ENCODE measurements around the gene SKA3.
"Not testable (repeated sequence)": the region's sequence is repeated elsewhere in the genome, so short reads cannot be mapped to it uniquely, and the experiment has no call there.

Gene SKA3

DNA sequence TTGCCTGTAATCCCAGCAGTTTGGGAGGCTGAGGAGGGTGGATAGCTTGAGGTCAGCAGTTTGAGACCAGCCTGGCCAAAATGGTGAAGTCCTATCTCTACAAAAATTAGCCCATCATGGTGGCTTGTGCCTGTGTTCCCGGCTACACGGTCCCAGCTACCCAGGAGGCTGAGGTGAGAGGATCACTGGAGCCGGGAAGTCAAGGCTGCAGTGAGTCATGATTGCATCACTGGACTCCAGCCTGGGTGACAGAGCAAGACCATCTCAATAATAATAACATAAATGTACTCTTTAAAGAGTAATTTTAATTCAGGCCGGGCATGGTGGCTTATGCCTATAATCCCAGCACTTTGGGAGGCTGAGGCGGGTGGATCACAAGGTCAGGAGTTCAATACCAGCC, 38.7 kb downstream of the SKA3 start:
- Histone ChIP-seq H3K27me3 (ENCODE audit: insufficient read depth, low read length, poor library complexity, severe bottlenecking) (no peaks in the 10 kb centered on the region), H3K9me3 (ENCODE audit: insufficient read depth, low read depth, low read length) (no peaks in the 10 kb centered on the region), H4K20me1 (ENCODE audit: insufficient read depth, low read length, poor library complexity, severe bottlenecking) (peaks cover 17% of the 10 kb centered on the region), H3K4me2 (ENCODE audit: low read depth, low read length, poor library complexity, severe bottlenecking) (no peak overlapping the region), H3K4me1 (ENCODE audit: insufficient read depth, low read length, poor library complexity, severe bottlenecking) (peaks cover 18% of the 10 kb centered on the region), H3K9ac (ENCODE audit: low read depth, low read length, poor library complexity, severe bottlenecking) (no peak overlapping the region), H3F3A (ENCODE audit: low read depth) (no peaks in the 10 kb centered on the region), H2AFZ (ENCODE audit: low read length) (no peak overlapping the region), H3K79me2 (ENCODE audit: insufficient read depth, low read length) (peaks cover 23% of the 10 kb centered on the region), H3K9me2 (replicated peaks; ENCODE audit: low read depth, low read length) (no peaks in the 10 kb centered on the region), H3K36me3 (ENCODE audit: insufficient read depth, low read length) (0 out of 2 replicates have a peak, but pooled peaks cover 3% of the 10 kb centered on the region), H3K4me3 (ENCODE audit: low read length, poor library complexity, severe bottlenecking) (no peak overlapping the region)
- TF ChIP-seq, protein P1, sequence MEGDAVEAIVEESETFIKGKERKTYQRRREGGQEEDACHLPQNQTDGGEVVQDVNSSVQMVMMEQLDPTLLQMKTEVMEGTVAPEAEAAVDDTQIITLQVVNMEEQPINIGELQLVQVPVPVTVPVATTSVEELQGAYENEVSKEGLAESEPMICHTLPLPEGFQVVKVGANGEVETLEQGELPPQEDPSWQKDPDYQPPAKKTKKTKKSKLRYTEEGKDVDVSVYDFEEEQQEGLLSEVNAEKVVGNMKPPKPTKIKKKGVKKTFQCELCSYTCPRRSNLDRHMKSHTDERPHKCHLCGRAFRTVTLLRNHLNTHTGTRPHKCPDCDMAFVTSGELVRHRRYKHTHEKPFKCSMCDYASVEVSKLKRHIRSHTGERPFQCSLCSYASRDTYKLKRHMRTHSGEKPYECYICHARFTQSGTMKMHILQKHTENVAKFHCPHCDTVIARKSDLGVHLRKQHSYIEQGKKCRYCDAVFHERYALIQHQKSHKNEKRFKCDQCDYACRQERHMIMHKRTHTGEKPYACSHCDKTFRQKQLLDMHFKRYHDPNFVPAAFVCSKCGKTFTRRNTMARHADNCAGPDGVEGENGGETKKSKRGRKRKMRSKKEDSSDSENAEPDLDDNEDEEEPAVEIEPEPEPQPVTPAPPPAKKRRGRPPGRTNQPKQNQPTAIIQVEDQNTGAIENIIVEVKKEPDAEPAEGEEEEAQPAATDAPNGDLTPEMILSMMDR (conservative IDR thresholded peaks at IDR 0.05; ENCODE audit: low read length) = no peak
- TF ChIP-seq EZH2phosphoT487 (IDR thresholded peaks at IDR 0.05; ENCODE audit: borderline replicate concordance) = no peak

GRCh38 chr13:21135833-21136232, 40.5 kb downstream of the SKA3 start:
- H3K4me2 ChIP-seq (ENCODE audit: low read depth, low read length, poor library complexity, severe bottlenecking); H3K36me3 ChIP-seq (ENCODE audit: insufficient read depth, low read length); H4K20me1 ChIP-seq (ENCODE audit: insufficient read depth, low read length, poor library complexity, severe bottlenecking); H2AFZ ChIP-seq (ENCODE audit: low read length); H3K4me3 ChIP-seq (ENCODE audit: low read length, poor library complexity, severe bottlenecking); H3F3A ChIP-seq (ENCODE audit: low read depth); H3K4me1 ChIP-seq (ENCODE audit: insufficient read depth, low read length, poor library complexity, severe bottlenecking); H3K79me2 ChIP-seq (ENCODE audit: insufficient read depth, low read length); H3K9me3 ChIP-seq (ENCODE audit: insufficient read depth, low read depth, low read length); H3K27me3 ChIP-seq (ENCODE audit: insufficient read depth, low read length, poor library complexity, severe bottlenecking); H3K9ac ChIP-seq (ENCODE audit: low read depth, low read length, poor library complexity, severe bottlenecking); H3K9me2 ChIP-seq (replicated peaks; ENCODE audit: low read depth, low read length): not testable (repeated sequence)

GRCh38 chr13:21134475-21134874, 41.9 kb downstream of the SKA3 start:
- no peaks in the 10 kb centered on the region for H3K36me3 ChIP-seq (ENCODE audit: insufficient read depth, low read length)
- H3K9me2 ChIP-seq (replicated peaks; ENCODE audit: low read depth, low read length) = no peaks in the 10 kb centered on the region
- H3K4me2 ChIP-seq (ENCODE audit: low read depth, low read length, poor library complexity, severe bottlenecking) = no peak overlapping the region
- H4K20me1 ChIP-seq (ENCODE audit: insufficient read depth, low read length, poor library complexity, severe bottlenecking) = no peaks in the 10 kb centered on the region
- H3K79me2 ChIP-seq (ENCODE audit: insufficient read depth, low read length) = no peaks in the 10 kb centered on the region
- H3F3A ChIP-seq (ENCODE audit: low read depth) = no peaks in the 10 kb centered on the region
- H3K9ac ChIP-seq (ENCODE audit: low read depth, low read length, poor library complexity, severe bottlenecking) = no peak overlapping the region
- H3K9me3 ChIP-seq (ENCODE audit: insufficient read depth, low read depth, low read length) = no peaks in the 10 kb centered on the region
- H3K27me3 ChIP-seq (ENCODE audit: insufficient read depth, low read length, poor library complexity, severe bottlenecking) = no peaks in the 10 kb centered on the region
- H3K4me1 ChIP-seq (ENCODE audit: insufficient read depth, low read length, poor library complexity, severe bottlenecking) = peaks cover 4% of the 10 kb centered on the region
- H2AFZ ChIP-seq (ENCODE audit: low read length) = no peak overlapping the region
- TF ChIP-seq EZH2phosphoT487 (IDR thresholded peaks at IDR 0.05; ENCODE audit: borderline replicate concordance) = no peak
- TF ChIP-seq, protein P1 (conservative IDR thresholded peaks at IDR 0.05; ENCODE audit: low read length) = no peak
- H3K4me3 ChIP-seq (ENCODE audit: low read length, poor library complexity, severe bottlenecking) = no peak overlapping the region

DNA sequence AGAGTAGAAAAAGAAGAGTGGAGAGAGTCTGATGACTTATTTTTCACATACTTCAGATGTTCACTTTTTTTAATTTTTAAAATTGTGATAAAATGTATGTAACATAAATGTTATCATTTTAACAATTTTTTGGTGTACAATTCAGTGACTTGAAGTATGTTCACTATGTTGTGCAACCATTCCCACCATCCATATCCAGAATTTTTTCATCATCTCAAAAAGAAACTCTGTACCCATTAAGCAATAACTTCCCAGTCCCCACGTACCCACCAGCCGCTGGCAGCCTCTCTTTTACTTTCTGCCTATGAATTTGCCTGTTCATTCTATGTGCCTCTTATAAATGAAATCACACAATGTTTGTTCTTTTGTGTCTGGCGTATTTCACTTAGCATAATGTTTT, 43.3 kb downstream of the SKA3 start:
- no peaks in the 10 kb centered on the region for H3K4me1 ChIP-seq (ENCODE audit: insufficient read depth, low read length, poor library complexity, severe bottlenecking)
- H3K9me2 ChIP-seq (replicated peaks; ENCODE audit: low read depth, low read length) = no peaks in the 10 kb centered on the region
- no peak overlapping the region for H3K4me3 ChIP-seq (ENCODE audit: low read length, poor library complexity, severe bottlenecking)
- H3K4me2 ChIP-seq (ENCODE audit: low read depth, low read length, poor library complexity, severe bottlenecking) = no peak overlapping the region
- no peaks in the 10 kb centered on the region for H3F3A ChIP-seq (ENCODE audit: low read depth)
- H3K27me3 ChIP-seq (ENCODE audit: insufficient read depth, low read length, poor library complexity, severe bottlenecking) = no peaks in the 10 kb centered on the region
- no peak for TF ChIP-seq EZH2phosphoT487 (IDR thresholded peaks at IDR 0.05; ENCODE audit: borderline replicate concordance)
- TF ChIP-seq, protein P1 (conservative IDR thresholded peaks at IDR 0.05; ENCODE audit: low read length) = no peak
- no peaks in the 10 kb centered on the region for H4K20me1 ChIP-seq (ENCODE audit: insufficient read depth, low read length, poor library complexity, severe bottlenecking)
- H3K36me3 ChIP-seq (ENCODE audit: insufficient read depth, low read length) = no peaks in the 10 kb centered on the region
- H3K9me3 ChIP-seq (ENCODE audit: insufficient read depth, low read depth, low read length) = no peaks in the 10 kb centered on the region
- 0 out of 2 replicates have a peak overlapping the region, but pooled peaks have one; percentile 46 for H2AFZ ChIP-seq (ENCODE audit: low read length)
- H3K9ac ChIP-seq (ENCODE audit: low read depth, low read length, poor library complexity, severe bottlenecking) = no peak overlapping the region
- no peaks in the 10 kb centered on the region for H3K79me2 ChIP-seq (ENCODE audit: insufficient read depth, low read length)
